HG02943 (cell line): ENCODE data around the gene TIGD4.

Experiments
- ATAC-seq: cut with Tn5 transposase; IDR thresholded peaks from one replicate; pipeline ENCODE4 v1.9.1; 2021; ENCODE audit warnings: mild to moderate bottlenecking, low read depth, moderate library complexity; ENCODE audit not compliant: unreplicated experiment

TIGD4 gene

GRCh38 chr4:152779513-152780266, at the start of gene TIGD4, which contains the start of gene ARFIP1:
TIGD4 (minus strand) TSS chr4:152779730; CDS start chr4:152771004, 8,726 bp downstream.
ARFIP1 (plus strand) TSS chr4:152779954; CDS start chr4:152829634, 49,680 bp downstream.
- ATAC-seq = peak; percentile 94

DNA sequence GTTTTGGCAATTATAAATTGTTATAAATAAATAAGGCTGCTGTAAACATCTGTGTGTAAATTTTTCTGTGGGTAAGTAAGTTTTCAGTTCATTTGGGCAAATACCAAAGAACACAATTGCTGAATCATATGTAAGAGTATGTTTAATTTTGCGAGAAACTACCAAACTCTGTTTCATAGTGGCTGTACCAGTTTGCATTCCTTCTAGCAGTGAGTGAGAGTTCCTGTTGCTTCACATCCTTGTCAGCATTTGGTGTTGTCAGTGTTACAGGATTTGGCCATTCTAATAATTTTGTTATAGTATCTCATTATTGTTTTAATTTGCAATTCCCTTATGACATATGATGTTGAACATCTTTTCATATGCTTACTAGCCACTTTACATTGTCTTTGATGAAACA, 48.6 kb upstream of the TIGD4 start:
- ATAC-seq = no peak

DNA sequence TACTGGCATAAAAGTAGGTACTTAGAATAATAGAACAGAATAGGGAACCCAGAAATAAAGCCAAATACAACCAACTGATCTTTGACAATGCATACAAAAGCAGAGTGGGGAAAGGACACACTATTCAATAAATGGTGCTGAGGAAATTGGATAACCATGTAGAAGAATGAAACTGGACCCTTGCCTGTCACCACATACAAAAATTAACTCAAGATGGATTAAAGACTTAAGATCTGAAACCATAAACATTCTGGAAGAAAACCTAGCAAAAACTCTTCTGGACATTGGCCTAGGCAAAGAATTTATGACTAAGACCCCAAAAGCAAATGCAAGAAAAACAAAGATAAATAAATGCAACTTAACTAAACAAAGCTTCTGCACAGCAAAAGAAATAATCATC, 45.8 kb upstream of the TIGD4 start:
- ATAC-seq = no peak

DNA sequence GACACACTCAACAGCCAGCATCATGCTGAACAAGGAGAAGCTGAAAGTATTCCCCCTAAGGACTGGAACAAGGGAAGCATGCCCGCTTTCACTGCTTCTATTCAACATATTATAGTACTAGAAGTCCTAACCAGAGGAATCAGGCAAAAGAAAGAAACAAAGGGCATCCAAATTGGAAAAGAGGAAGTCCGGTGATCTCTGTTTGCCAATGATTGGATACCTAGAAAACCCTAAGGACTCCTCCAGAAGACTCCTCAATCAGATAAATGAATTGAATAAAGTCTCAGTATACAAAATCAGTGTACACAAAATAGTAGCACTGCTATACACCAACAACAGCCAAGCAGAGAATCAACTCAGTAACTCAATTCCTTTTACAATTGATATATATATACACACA, 45.0 kb upstream of the TIGD4 start:
- ATAC-seq = no peak

DNA sequence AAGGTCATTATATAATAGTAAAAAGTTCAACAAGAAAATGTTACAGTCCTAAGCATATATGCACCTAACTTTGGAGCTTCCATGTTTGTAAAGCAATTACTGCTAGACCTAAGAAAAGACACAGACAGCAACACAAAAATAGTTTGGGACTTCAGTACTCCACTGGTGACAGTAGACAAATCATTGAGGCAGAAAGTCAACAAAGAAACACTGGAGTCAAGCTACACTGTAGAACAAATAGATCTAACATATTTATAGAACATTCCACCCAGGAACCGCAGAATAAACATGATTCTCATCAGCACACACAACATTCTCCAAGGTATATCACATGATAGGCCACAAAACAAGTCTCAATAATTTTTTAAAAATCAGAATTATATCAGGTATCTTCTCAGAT, 42.8 kb upstream of the TIGD4 start:
- no peak for ATAC-seq

GRCh38 chr4:152820073-152820472, 40.5 kb upstream of the TIGD4 start:
- ATAC-seq = no peak

DNA sequence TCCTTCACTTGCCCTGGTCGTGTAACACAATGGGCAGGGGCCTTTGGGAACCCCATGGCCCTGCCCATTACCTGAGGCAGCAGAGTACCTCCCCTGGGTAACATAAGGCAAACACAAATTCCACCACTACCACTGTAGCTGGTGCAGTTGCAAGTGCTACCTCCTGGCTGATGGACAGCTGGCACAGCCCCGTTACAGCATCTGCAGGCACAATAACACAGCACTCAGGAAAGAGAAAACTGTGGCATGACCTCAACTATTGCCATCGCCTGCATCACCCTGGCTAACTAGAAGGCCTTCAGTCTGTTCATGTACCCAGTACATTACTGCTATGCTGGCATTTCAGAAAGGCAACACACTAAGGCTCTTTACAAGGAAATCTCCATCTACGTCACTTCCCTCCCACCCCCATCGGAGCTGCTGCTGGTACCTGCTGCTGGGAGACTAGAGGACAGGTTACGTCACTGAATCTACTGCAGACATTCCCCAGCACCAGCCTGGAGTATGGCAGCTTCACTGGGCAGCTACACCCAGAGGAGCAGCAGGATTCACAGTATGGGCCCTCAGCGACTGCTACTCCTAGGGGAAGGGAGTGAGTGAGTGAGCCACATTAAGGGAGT, 39.6 kb upstream of the TIGD4 start:
- ATAC-seq = no peak

- no peak for ATAC-seq
Measured at GRCh38 chr4:152817331-152817730, 37.8 kb upstream of the TIGD4 start.

- no peak for ATAC-seq
Measured at GRCh38 chr4:152815078-152815477, 35.5 kb upstream of the TIGD4 start.

DNA sequence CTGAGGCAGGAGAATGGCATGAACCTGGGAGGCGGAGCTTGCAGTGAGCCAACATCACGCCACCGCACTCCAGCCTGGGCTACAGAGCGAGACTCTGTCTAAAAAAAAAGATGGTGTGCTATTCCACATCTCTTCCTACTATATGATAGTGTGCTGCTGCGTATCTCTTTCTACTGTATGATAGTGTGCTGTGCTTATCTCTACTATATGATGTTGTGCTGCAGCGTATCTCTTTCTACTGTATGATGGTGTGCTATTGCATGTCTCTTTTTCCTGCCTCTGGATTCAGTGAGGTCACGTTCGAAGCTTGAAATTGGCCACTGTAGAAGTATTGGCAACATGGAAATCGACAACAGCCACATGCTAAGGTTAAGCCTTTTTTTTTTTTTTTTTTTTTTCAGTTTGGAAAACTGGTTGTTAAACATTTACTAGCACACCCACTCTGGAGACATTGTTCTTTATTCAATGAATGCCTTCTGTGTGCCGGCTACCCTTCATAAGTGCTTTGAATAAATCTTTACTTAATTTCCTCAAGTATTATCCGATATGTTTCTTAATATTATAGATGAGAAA, 31.3 kb upstream of the TIGD4 start:
- no peak for ATAC-seq

DNA sequence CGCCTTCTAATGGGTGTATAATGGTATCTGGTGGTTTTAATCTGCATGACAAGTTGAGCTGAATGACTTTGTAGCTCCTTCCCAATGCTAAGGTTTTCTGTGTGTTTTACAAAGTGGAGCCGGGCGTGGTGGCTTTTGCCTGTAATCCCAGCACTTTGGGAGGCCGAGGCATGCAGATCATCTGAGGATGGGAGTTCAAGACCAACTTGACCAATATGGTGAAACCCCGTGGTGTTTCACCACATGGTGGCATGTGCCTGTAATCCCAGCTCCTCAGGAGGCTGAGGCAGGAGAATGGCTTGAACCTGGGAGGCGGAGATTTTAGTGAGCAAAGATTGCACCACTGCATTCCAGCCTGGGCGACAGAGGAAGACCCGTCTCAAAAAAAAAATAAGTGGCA, 29.1 kb upstream of the TIGD4 start:
- ATAC-seq = no peak

GRCh38 chr4:152807294-152807829, 27.8 kb upstream of the TIGD4 start:
- no peak for ATAC-seq

GRCh38 chr4:152806501-152807125, 27.1 kb upstream of the TIGD4 start:
- ATAC-seq = no peak

- no peak for ATAC-seq
Measured at GRCh38 chr4:152805818-152806217, 26.3 kb upstream of the TIGD4 start.

- ATAC-seq = no peak
Measured at GRCh38 chr4:152805071-152805650, 25.6 kb upstream of the TIGD4 start.

- ATAC-seq = no peak
Measured at GRCh38 chr4:152803541-152803940, 24.0 kb upstream of the TIGD4 start.

- no peak for ATAC-seq
Measured at GRCh38 chr4:152795891-152796290, 16.4 kb upstream of the TIGD4 start.

DNA sequence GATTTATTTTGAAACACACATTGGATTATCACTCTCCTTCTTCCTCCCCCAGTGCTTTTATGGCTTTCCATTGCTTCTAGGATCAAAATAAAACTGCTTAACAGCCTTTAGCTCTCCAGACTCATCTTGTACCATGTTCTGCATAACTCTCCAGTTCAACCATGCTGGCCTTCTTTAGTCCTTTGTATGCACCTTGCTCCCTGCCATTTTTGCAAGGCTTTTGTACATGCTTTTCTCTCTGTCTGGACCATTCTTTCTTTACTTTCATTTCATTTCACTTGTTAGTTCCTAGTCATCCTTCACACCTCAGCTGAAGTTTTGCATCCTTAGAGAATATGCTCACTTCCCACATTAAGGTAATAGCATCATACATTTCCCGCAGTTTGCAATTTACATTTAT, 7.1 kb upstream of the TIGD4 start:
- ATAC-seq = no peak

DNA sequence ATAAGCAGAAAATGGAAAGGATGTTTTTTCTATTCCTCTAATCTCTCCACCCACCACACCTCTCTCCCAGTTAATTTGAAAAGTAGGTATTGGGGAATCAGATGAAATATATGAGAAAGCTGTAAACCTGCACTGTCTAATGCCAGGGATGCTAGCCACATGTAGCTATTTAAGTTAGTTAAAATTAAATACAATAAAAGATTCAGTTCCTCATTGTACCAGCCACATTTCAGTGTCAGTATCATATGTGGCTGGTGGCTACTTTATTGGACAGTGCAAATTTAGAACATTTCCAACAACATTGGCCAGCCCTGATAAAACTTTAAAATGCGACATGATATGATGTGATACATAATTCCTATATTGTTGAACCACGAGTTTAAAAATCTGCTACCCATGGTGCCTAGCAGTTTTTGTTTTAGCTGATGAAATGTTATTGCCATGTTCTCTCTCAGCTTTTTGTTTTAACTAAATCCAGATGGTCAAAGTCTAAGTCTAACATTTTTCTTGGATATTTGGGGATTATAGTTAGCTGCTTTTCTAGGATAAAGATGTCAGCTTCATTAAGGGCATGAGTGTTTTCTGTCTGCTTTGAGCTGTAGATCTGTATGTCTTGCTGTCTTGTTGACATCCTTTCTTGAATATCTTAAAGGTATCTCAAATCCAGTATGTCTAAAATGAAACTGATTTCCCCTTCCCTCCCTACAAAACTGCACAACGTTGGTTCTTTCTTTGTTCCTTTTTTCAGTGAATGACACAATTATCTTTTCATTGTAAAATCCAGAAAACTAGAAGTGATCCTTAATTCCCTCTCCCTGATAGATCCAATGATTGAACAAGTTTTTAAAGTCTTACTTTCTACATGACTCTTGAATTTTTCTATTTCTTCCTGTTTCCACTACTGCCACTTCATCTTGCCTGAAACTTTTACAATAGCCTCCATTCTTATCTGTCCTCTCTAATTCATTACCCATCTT, 6.4 kb upstream of the TIGD4 start:
- ATAC-seq = no peak
